Esophagus muscularis mucosa (tissue), 3 donors: Measurements from ENCODE around the gene JAK3.

Source experiments
- CTCF ChIP-seq, 3 experiments: fragments of 200-600 bp in 2 of 3; fragments of 450-650 bp in 1 of 3; sonication (generic) in 2 of 3; IDR thresholded peaks; one replicate each; pipeline ENCODE4 v1.5.1; 2017 to 2019; ENCODE audit warnings: antibody characterized with exemption in 3 of 3, mild to moderate bottlenecking in 2 of 3, moderate library complexity in 1 of 3
- POLR2A ChIP-seq: fragments of 450-650 bp; IDR thresholded peaks from one replicate; pipeline ENCODE4 v1.6.1; 2017; ENCODE audit warnings: antibody characterized with exemption, moderate library complexity, mild to moderate bottlenecking, low read depth

GRCh38 chr19:17794731-17795494, 52.9 kb downstream of the JAK3 start, which contains the start of gene B3GNT3:
- TF ChIP-seq CTCF (IDR thresholded peaks at IDR 0.05) (no peak), POLR2A (no peak)
